ENCODE results near the gene SCAMP5. TPM values are rescaled to one million over a fixed set of nuclear protein-coding genes. Genes with fewer than 3 reads are reported as not detected.

The SCAMP5 gene
- total RNA-seq, 1 experiment from 2014 or later = 7.0 TPM

- Histone ChIP-seq H3K79me2 (ENCODE audit: low read length) (no peaks in the 10 kb centered on the region), H2AFZ (ENCODE audit: low read length) (no peak overlapping the region), H3K27ac (ENCODE audit: low read length) (no peak overlapping the region), H3K9me2 (replicated peaks; ENCODE audit: low read length) (no peaks in the 10 kb centered on the region), H3K36me3 (ENCODE audit: low read depth, low read length) (no peaks in the 10 kb centered on the region), H3F3A (ENCODE audit: low read length, unreplicated experiment) (no peaks in the 10 kb centered on the region), H3K4me1 (ENCODE audit: insufficient read depth, low read length) (peaks cover 12% of the 10 kb centered on the region), H3K9ac (ENCODE audit: low read length) (no peak overlapping the region), H3K9me3 (ENCODE audit: low read length) (no peaks in the 10 kb centered on the region), H3K27me3 (ENCODE audit: low read length) (no peaks in the 10 kb centered on the region), H4K20me1 (ENCODE audit: low read length) (no peaks in the 10 kb centered on the region), H3K4me2 (ENCODE audit: low read length) (no peak overlapping the region), H3K4me3 (ENCODE audit: low read length) (no peak overlapping the region)
- POLR2A ChIA-PET (ENCODE audit: unreplicated experiment) = no interaction called here
- CTCF ChIA-PET = no interaction called here
- no TSS peak for BruUV-seq (replicated peaks)
- intact Hi-C loops (cut with micrococcal nuclease) = no loop called here
- ATAC-seq (no peak), DNase-seq (no peak)
- TF ChIP-seq EZH2 (IDR thresholded peaks at IDR 0.05; ENCODE audit: low read length, unreplicated experiment) = no peak
- no peak for TF ChIP-seq CTCF (conservative IDR thresholded peaks at IDR 0.05; ENCODE audit: low read depth, low read length)
- TF ChIP-seq EZH2phosphoT487 (IDR thresholded peaks at IDR 0.05; ENCODE audit: borderline replicate concordance, low read length) = no peak
These were observed 56.3 kb downstream of the SCAMP5 start for GRCh38 chr15:75051711-75052110.

GRCh38 chr15:75052972-75053747 is 57.8 kb downstream of the SCAMP5 start:
- Histone ChIP-seq H3K9ac (ENCODE audit: low read length) (no peak overlapping the region), H3F3A (ENCODE audit: low read length, unreplicated experiment) (no peaks in the 10 kb centered on the region), H3K27ac (ENCODE audit: low read length) (no peak overlapping the region), H3K4me3 (ENCODE audit: low read length) (no peak overlapping the region), H3K4me2 (ENCODE audit: low read length) (no peak overlapping the region), H4K20me1 (ENCODE audit: low read length) (no peaks in the 10 kb centered on the region), H3K9me2 (replicated peaks; ENCODE audit: low read length) (no peaks in the 10 kb centered on the region), H3K36me3 (ENCODE audit: low read depth, low read length) (no peaks in the 10 kb centered on the region), H3K27me3 (ENCODE audit: low read length) (no peaks in the 10 kb centered on the region), H3K4me1 (ENCODE audit: insufficient read depth, low read length) (no peaks in the 10 kb centered on the region), H2AFZ (ENCODE audit: low read length) (no peak overlapping the region), H3K9me3 (ENCODE audit: low read length) (no peaks in the 10 kb centered on the region), H3K79me2 (ENCODE audit: low read length) (no peaks in the 10 kb centered on the region)
- ATAC-seq (no peak), DNase-seq (no peak)
- TF ChIP-seq EZH2phosphoT487 (IDR thresholded peaks at IDR 0.05; ENCODE audit: borderline replicate concordance, low read length) (no peak), EZH2 (IDR thresholded peaks at IDR 0.05; ENCODE audit: low read length, unreplicated experiment) (no peak), CTCF (conservative IDR thresholded peaks at IDR 0.05; ENCODE audit: low read depth, low read length) (no peak)
- intact Hi-C loops (cut with micrococcal nuclease) = no loop called here
- BruUV-seq (replicated peaks) = no TSS peak
- CTCF ChIA-PET = no interaction called here
- POLR2A ChIA-PET (ENCODE audit: unreplicated experiment) = no interaction called here

DNA sequence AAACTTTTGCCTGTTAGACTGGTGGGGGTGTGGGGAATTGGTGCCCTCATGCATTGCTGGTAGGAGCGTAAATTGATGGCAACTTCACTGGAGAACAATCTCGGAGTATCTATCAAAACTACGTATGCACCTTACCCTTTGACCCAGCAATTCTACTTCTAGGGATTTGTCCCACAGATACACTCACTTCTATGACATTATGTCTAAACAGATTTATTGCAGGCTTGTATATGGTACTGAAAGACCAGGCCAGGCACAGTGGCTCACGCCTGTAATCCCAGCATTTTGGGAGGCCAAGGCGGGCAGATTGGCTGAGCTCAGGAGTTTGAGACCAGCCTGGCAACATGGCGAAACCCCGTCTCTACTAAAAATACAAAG is 58.4 kb downstream of the SCAMP5 start:
- POLR2A ChIA-PET (ENCODE audit: unreplicated experiment) = no interaction called here
- BruUV-seq (replicated peaks) = no TSS peak
- no peaks in the 10 kb centered on the region for H3K79me2 ChIP-seq (ENCODE audit: low read length)
- H3K9me2 ChIP-seq (replicated peaks; ENCODE audit: low read length) = no peaks in the 10 kb centered on the region
- intact Hi-C loops (cut with micrococcal nuclease) = no loop called here
- H3K9ac ChIP-seq (ENCODE audit: low read length) = no peak overlapping the region
- TF ChIP-seq EZH2phosphoT487 (IDR thresholded peaks at IDR 0.05; ENCODE audit: borderline replicate concordance, low read length) (no peak), CTCF (conservative IDR thresholded peaks at IDR 0.05; ENCODE audit: low read depth, low read length) (no peak), EZH2 (IDR thresholded peaks at IDR 0.05; ENCODE audit: low read length, unreplicated experiment) (no peak)
- no peaks in the 10 kb centered on the region for H3K36me3 ChIP-seq (ENCODE audit: low read depth, low read length)
- H2AFZ ChIP-seq (ENCODE audit: low read length) = no peak overlapping the region
- H3K4me1 ChIP-seq (ENCODE audit: insufficient read depth, low read length) = no peaks in the 10 kb centered on the region
- no peaks in the 10 kb centered on the region for H3K27me3 ChIP-seq (ENCODE audit: low read length)
- H3F3A ChIP-seq (ENCODE audit: low read length, unreplicated experiment) = no peaks in the 10 kb centered on the region
- H3K4me2 ChIP-seq (ENCODE audit: low read length) = no peak overlapping the region
- no peak for ATAC-seq
- no peak overlapping the region for H3K4me3 ChIP-seq (ENCODE audit: low read length)
- no peak for DNase-seq
- no peak overlapping the region for H3K27ac ChIP-seq (ENCODE audit: low read length)
- CTCF ChIA-PET = no interaction called here
- no peaks in the 10 kb centered on the region for H3K9me3 ChIP-seq (ENCODE audit: low read length)
- H4K20me1 ChIP-seq (ENCODE audit: low read length) = no peaks in the 10 kb centered on the region

All from PC-3 (cell line).